GM12878 (cell line): Measurements from ENCODE around the gene MRPL2. TPM values are rescaled to one million over a fixed set of nuclear protein-coding genes. Genes with fewer than 3 reads are reported as not detected.
A peak's percentile ranks its signal among the peaks of the same experiment; 100 is the strongest.

Experiments used
- ATAC-seq: fragments of 200-7000 bp; cut with Tn5 transposase; 3 replicates; pipeline ENCODE4 v1.9.1; 2020; ENCODE audit warnings: mild to moderate bottlenecking, moderate library complexity
- BruUV-seq: library from RNA; stranded (reverse); fragments of 400-500 nt; replicated peaks from 2 replicates; lab custom pipeline; 2021; lab: Mats Ljungman, UMichigan
- CTCF ChIA-PET: fragments of 300-600 bp; sonication (Branson Sonifier 250); formaldehyde crosslinking; extraction: SDS; loops from one replicate; lab custom pipeline; 2021; ENCODE audit warnings: inconsistent platforms; lab: Yijun Ruan, JAX
- POLR2A ChIA-PET: fragments of 350-600 bp; formaldehyde crosslinking; extraction: SDS; loops from one replicate; lab custom pipeline; 2021; ENCODE audit warnings: inconsistent platforms; lab: Charles Lee
- RAD21 ChIA-PET: fragments of 300-600 bp; sonication (Branson Sonifier 250); formaldehyde crosslinking; loops from one replicate; lab custom pipeline; 2023; ENCODE audit warnings: antibody characterized with exemption; ENCODE audit not compliant: unreplicated experiment; lab: Charles Lee
- SMC1A ChIA-PET: fragments of 300-600 bp; sonication (Branson Sonifier 250); formaldehyde crosslinking; loops from one replicate; lab custom pipeline; 2023; ENCODE audit not compliant: unreplicated experiment, uncharacterized antibody; lab: Charles Lee
- DNase-seq: peaks from one replicate; pipeline ENCODE4 v3.0.0-alpha.2; 2011; ENCODE audit warnings: low read depth, low spot score
- FAIRE-seq: peaks from 3 replicates; lab custom pipeline; 2011; peaks lifted over from hg19 to GRCh38; lab: Jason Lieb, UNC
- H2AFZ ChIP-seq: 2 replicates; pipeline ENCODE4 v1.6.0; 2011; ENCODE audit warnings: low read depth, low read length, control low read depth; ENCODE audit not compliant: control insufficient read depth
- H3K27ac ChIP-seq: 2 replicates; pipeline ENCODE4 v1.5.1; 2011; ENCODE audit warnings: control low read depth; ENCODE audit not compliant: control insufficient read depth, insufficient read depth
- H3K27me3 ChIP-seq, 2 experiments: replicated peaks in 1 of 2; 2 replicates each; pipeline versions ENCODE4 v1.6.0 to v1.6.1; 2011; ENCODE audit warnings: low read length in 1 of 2; ENCODE audit not compliant: control insufficient read depth in 2 of 2, insufficient read depth in 2 of 2
- H3K36me3 ChIP-seq, 2 experiments: 2 replicates each; pipeline ENCODE4 v1.5.1; 2011; ENCODE audit warnings: low read length in 1 of 2; ENCODE audit not compliant: control insufficient read depth in 2 of 2, insufficient read depth in 2 of 2
- H3K4me1 ChIP-seq: 2 replicates; pipeline ENCODE4 v1.6.1; 2011; ENCODE audit warnings: mild to moderate bottlenecking, low read length, moderate library complexity, mixed read lengths; ENCODE audit not compliant: control insufficient read depth, insufficient read depth
- H3K4me2 ChIP-seq: 2 replicates; pipeline ENCODE4 v1.6.0; 2011; ENCODE audit warnings: control low read depth; ENCODE audit not compliant: control insufficient read depth, insufficient read depth
- H3K4me3 ChIP-seq: fragments of 200-600 bp; sonication (generic); 2 replicates; pipeline ENCODE4 v1.5.1; 2016
- H3K79me2 ChIP-seq: 2 replicates; pipeline ENCODE4 v1.6.0; 2011; ENCODE audit warnings: low read length; ENCODE audit not compliant: control insufficient read depth, insufficient read depth
- H3K9ac ChIP-seq: 2 replicates; pipeline ENCODE4 v1.8.0; 2011; ENCODE audit warnings: low read length, control low read depth, mixed read lengths; ENCODE audit not compliant: control insufficient read depth, insufficient read depth
- H3K9me3 ChIP-seq: replicated peaks from 3 replicates; pipeline ENCODE4 v1.5.1; 2011; ENCODE audit warnings: mild to moderate bottlenecking, low read length; ENCODE audit not compliant: control insufficient read depth, insufficient read depth
- H4K20me1 ChIP-seq: 2 replicates; pipeline ENCODE4 v1.6.0; 2011; ENCODE audit not compliant: control insufficient read depth, insufficient read depth
- CBX5 ChIP-seq: sonication (generic); IDR thresholded peaks from 2 replicates; pipeline ENCODE4 v1.6.1; 2016; ENCODE audit warnings: low read depth, moderate library complexity, mild to moderate bottlenecking, inconsistent platforms
- DPF2 ChIP-seq: fragments of 450-650 bp; IDR thresholded peaks from 2 replicates; pipeline ENCODE4 v1.6.1; 2017; ENCODE audit warnings: mild to moderate bottlenecking
- EP300 ChIP-seq, 2 experiments: fragments of 150-350 bp in 1 of 2; IDR thresholded peaks; 2 replicates each; pipeline ENCODE4 v1.6.1; 2011 to 2012; ENCODE audit warnings: low read depth in 2 of 2, low read length in 2 of 2, borderline replicate concordance in 1 of 2, improper control_type of control experiment in 1 of 2, inconsistent platforms in 1 of 2; ENCODE audit not compliant: control insufficient read depth in 1 of 2
- GABPA ChIP-seq: IDR thresholded peaks from 2 replicates; pipeline ENCODE4 v1.6.1; 2014; ENCODE audit warnings: antibody characterized with exemption, low read depth, mild to moderate bottlenecking, inconsistent platforms
- IRF5 ChIP-seq: fragments of 450-650 bp; IDR thresholded peaks from 2 replicates; pipeline ENCODE4 v1.6.1; 2017; ENCODE audit warnings: borderline replicate concordance
- MLLT1 ChIP-seq: fragments of 450-650 bp; IDR thresholded peaks from 2 replicates; pipeline ENCODE4 v1.6.1; 2016; ENCODE audit warnings: mild to moderate bottlenecking
- NBN ChIP-seq: fragments of 450-650 bp; IDR thresholded peaks from 2 replicates; pipeline ENCODE4 v1.6.1; 2016
- NRF1 ChIP-seq: conservative IDR thresholded peaks from 2 replicates; pipeline ENCODE4 v1.6.1; 2011; ENCODE audit warnings: mild to moderate bottlenecking, low read depth, low read length, improper control_type of control experiment
- PAX8 ChIP-seq: fragments of 450-650 bp; IDR thresholded peaks from 2 replicates; pipeline ENCODE4 v1.6.1; 2017; ENCODE audit warnings: mild to moderate bottlenecking, moderate library complexity
- SP1 ChIP-seq: IDR thresholded peaks from one replicate; pipeline ENCODE4 v1.6.1; 2011; ENCODE audit warnings: low read depth, low read length
- TBL1XR1 ChIP-seq: IDR thresholded peaks from 2 replicates; pipeline ENCODE4 v1.6.1; 2012; ENCODE audit warnings: low read depth, low read length, improper control_type of control experiment
- ZNF384 ChIP-seq: IDR thresholded peaks from 2 replicates; pipeline ENCODE4 v1.6.1; 2012; ENCODE audit warnings: low read depth, mild to moderate bottlenecking, low read length, improper control_type of control experiment, borderline replicate concordance
- WGBS: methylation state at CpG from one replicate; pipeline ENCODE4 v1.1.6; 2016; ENCODE audit warnings: low lambda C conversion rate; ENCODE audit not compliant: insufficient replicate concordance, insufficient coverage; ENCODE audit errors: missing lambda C conversion rate; 5-methylcytosine and 5-hydroxymethylcytosine counted together
- in situ Hi-C: fragments of 300-500 bp; cut with MboI; formaldehyde crosslinking; loops from 9 replicates; pipeline ENCODE4 v1.14.3; 2018; ENCODE audit warnings: mixed read lengths
- intact Hi-C: fragments of 100-400 bp; cut with micrococcal nuclease; formaldehyde crosslinking; loops from one replicate; pipeline ENCODE4 v1.14.2; 2022; ENCODE audit not compliant: unreplicated experiment
- polyA plus RNA-seq, 11 experiments: library from polyadenylated mRNA; depleted of rRNA in 4 of 11; unstranded in 6 of 11; stranded (reverse) in 5 of 11; fragments of >200 nt; fragmentation: Nextera tagmentation in 4 of 11; fragmentation: Illumina TruSeq in 1 of 11; extraction: Ambion mirVana in 4 of 11; extraction: Trizol in 1 of 11; gene quantifications; 1 replicate in 1 of 11; 2 replicates in 10 of 11; pipeline versions ENCODE4 v1.2.1 to v1.2.3, GENCODE V29; 2011 to 2016; ENCODE audit warnings: inconsistent platforms in 2 of 11, missing spikeins in 2 of 11, low read depth in 1 of 11
- total RNA-seq, 4 experiments: library from RNA; depleted of rRNA in 3 of 4; stranded (reverse); fragments of >200 nt in 3 of 4; fragmentation: Illumina TruSeq in 1 of 4; extraction: Trizol in 1 of 4; gene quantifications; 2 replicates each; pipeline versions ENCODE4 v1.2.1 to v1.2.3, GENCODE V29; 2013 to 2021
- TF ChIP-seq, protein P1 (sequence below): IDR thresholded peaks from 2 replicates; pipeline ENCODE4 v1.6.1; 2011; ENCODE audit warnings: borderline replicate concordance, low read depth, mild to moderate bottlenecking, moderate library complexity, mixed read lengths, low read length; ENCODE audit not compliant: insufficient read depth; ENCODE audit errors: extremely low read length
- TF ChIP-seq, protein P2 (sequence below): fragments of 450-650 bp; IDR thresholded peaks from 2 replicates; pipeline ENCODE4 v1.6.1; 2017; ENCODE audit warnings: antibody characterized with exemption, mild to moderate bottlenecking, moderate library complexity

Gene MRPL2
- total and polyA plus RNA-seq, 10 of the 15 experiments (the other 5 are each of a cell fraction or from before 2014, with no cell fraction given) = 29.7 to 125 (median 50.2) TPM

GRCh38 chr6:43013843-43014433 lies 45.3 kb downstream of the MRPL2 start, which contains the start of the genes KLHDC3 and MEA1 (continued):
- TF ChIP-seq, protein P1, sequence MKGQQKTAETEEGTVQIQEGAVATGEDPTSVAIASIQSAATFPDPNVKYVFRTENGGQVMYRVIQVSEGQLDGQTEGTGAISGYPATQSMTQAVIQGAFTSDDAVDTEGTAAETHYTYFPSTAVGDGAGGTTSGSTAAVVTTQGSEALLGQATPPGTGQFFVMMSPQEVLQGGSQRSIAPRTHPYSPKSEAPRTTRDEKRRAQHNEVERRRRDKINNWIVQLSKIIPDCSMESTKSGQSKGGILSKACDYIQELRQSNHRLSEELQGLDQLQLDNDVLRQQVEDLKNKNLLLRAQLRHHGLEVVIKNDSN = peak; percentile 68
- TF ChIP-seq NBN (no peak), NRF1 (peak; percentile 57), ZNF384 (no peak)
- TF ChIP-seq, protein P2, sequence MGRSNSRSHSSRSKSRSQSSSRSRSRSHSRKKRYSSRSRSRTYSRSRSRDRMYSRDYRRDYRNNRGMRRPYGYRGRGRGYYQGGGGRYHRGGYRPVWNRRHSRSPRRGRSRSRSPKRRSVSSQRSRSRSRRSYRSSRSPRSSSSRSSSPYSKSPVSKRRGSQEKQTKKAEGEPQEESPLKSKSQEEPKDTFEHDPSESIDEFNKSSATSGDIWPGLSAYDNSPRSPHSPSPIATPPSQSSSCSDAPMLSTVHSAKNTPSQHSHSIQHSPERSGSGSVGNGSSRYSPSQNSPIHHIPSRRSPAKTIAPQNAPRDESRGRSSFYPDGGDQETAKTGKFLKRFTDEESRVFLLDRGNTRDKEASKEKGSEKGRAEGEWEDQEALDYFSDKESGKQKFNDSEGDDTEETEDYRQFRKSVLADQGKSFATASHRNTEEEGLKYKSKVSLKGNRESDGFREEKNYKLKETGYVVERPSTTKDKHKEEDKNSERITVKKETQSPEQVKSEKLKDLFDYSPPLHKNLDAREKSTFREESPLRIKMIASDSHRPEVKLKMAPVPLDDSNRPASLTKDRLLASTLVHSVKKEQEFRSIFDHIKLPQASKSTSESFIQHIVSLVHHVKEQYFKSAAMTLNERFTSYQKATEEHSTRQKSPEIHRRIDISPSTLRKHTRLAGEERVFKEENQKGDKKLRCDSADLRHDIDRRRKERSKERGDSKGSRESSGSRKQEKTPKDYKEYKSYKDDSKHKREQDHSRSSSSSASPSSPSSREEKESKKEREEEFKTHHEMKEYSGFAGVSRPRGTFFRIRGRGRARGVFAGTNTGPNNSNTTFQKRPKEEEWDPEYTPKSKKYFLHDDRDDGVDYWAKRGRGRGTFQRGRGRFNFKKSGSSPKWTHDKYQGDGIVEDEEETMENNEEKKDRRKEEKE = no peak

DNA sequence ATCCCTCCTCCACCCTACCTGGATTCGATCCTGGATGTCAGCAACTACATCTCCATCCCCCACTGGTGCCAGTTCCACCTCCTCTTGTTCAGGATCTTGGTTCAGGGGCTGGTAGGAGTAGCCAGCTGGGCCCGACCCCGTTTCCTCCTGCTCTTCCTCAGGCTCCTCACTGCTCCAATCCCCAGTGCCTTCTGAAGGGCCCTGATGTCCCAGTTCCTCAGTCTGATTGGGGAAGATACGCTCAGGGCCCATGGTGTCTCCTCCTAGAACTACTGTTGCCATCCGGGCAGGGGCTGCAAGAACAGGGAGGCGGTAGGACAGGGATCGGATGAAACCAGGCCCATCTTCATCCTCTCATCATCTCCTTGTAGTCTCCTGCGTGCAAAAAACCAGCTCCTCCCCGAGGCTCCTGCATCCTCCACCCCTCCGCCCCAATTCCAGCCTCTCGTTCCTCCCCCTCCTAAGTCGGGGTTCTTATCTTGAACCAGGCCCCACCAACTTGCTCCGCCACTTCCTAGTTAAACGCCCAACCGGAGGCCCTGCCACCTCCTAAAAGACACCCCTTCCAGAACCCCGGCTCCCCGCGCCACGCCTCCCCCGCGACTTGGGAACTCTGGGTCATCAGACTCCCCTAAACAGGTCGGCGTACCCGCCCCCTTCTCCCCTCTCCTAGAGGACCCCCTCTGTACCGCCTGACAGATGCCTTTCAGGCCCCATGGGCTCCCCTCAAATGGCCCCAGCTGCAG lies 46.0 kb downstream of the MRPL2 start:
- DNase-seq = no peak
- peak overlapping the region; percentile 75 for H2AFZ ChIP-seq
- peak overlapping the region; percentile 85 for H3K4me3 ChIP-seq
- WGBS = under 1% methylated on average over 25 of the region's 25 CpGs
- intact Hi-C loops = no loop called here
- no TSS peak for BruUV-seq
- RAD21 ChIA-PET = interaction anchor here (0.6 to 1.6 kb wide), 10 partner anchors 9 to 450 kb away, joined by 3 to 9 read pairs (median 4); partner anchors contain the start of genes CNPY3, CUL7, PEX6 and PPP2R5D
- CTCF ChIA-PET = interaction anchor here (1.4 to 2.5 kb wide), 6 partner anchors 12 to 134 kb away, joined by 3 to 10 read pairs (median 4); partner anchors contain the start of gene PEX6
- peak overlapping the region; percentile 73 for H3K9ac ChIP-seq
- peaks cover 23% of the 10 kb centered on the region for H3K79me2 ChIP-seq
- peaks cover 7% of the 10 kb centered on the region for H3K4me1 ChIP-seq
- H3K27me3 ChIP-seq = no peaks in the 10 kb centered on the region
- peak overlapping the region; percentile 60 for H3K27ac ChIP-seq
- FAIRE-seq = no peak
- peaks cover 15 to 17% of the 10 kb centered on the region in 2 experiments for H3K36me3 ChIP-seq
- SMC1A ChIA-PET = interaction anchor here (0.7 to 2.8 kb wide), 12 partner anchors 8 to 564 kb away, joined by 3 to 13 read pairs (median 5); partner anchors contain the start of genes CNPY3, CUL7, KLC4 and MRPL2
- in situ Hi-C loops = no loop called here
- H3K9me3 ChIP-seq = no peaks in the 10 kb centered on the region
- POLR2A ChIA-PET = interaction anchor here (0.6 to 3.3 kb wide), 15 partner anchors 8 to 449 kb away, joined by 3 to 22 read pairs (median 8); partner anchors contain the start of genes CNPY3, CUL7, KLC4 and MRPL2
- peak; percentile 40 for ATAC-seq
- H3K4me2 ChIP-seq = peak overlapping the region; percentile 98
- no peaks in the 10 kb centered on the region for H4K20me1 ChIP-seq
- TF ChIP-seq IRF5 = no peak
- TF ChIP-seq PAX8 = no peak
- TF ChIP-seq TBL1XR1 = no peak
- no peak for TF ChIP-seq DPF2
- TF ChIP-seq GABPA = no peak
- TF ChIP-seq SP1 = no peak
- no peak for TF ChIP-seq CBX5
- peak; percentile 27; the same call in 1 of the 2 replicates for TF ChIP-seq MLLT1
- TF ChIP-seq EP300 (IDR thresholded peaks at IDR 0.05; ENCODE audit: borderline replicate concordance in 1 of 2, control insufficient read depth in 1 of 2, low read depth in 2 of 2, low read length in 2 of 2) = no peak
